Thoracic aorta (tissue), 2 donors: Measurements from ENCODE around the gene SCT. TPM values are rescaled to one million over a fixed set of nuclear protein-coding genes. Genes with fewer than 3 reads are reported as not detected.

Experiments used
- ATAC-seq: fragments of 150-250 bp; one replicate; pipeline ENCODE4 v1.8.0; 2017; ENCODE audit warnings: low read depth; ENCODE audit not compliant: insufficient number of reproducible peaks, low FRiP score
- DNase-seq: peaks from one replicate; pipeline ENCODE4 v3.0.0-alpha.2; 2020; ENCODE audit warnings: low spot score
- H3K27ac ChIP-seq, 2 donors: fragments of 200-600 bp; sonication (generic); 1 replicate in 1 of 2; 2 replicates in 1 of 2; pipeline ENCODE4 v1.5.1; 2016; ENCODE audit warnings: mild to moderate bottlenecking in 2 of 2, moderate library complexity in 2 of 2
- H3K27me3 ChIP-seq: fragments of 200-600 bp; sonication (generic); replicated peaks from 2 replicates; pipeline ENCODE4 v1.6.0; 2016; ENCODE audit warnings: mild to moderate bottlenecking; ENCODE audit not compliant: insufficient read depth
- H3K36me3 ChIP-seq: fragments of 200-600 bp; sonication (generic); one replicate; pipeline ENCODE4 v1.5.1; 2016
- H3K4me1 ChIP-seq, 2 donors: fragments of 200-600 bp; sonication (generic); 1 replicate in 1 of 2; 2 replicates in 1 of 2; pipeline versions ENCODE4 v1.5.1 to v1.6.0; 2016; ENCODE audit warnings: low read depth in 2 of 2, mild to moderate bottlenecking in 1 of 2; ENCODE audit not compliant: control insufficient read depth in 1 of 2
- H3K4me3 ChIP-seq: fragments of 200-600 bp; sonication (generic); 2 replicates; pipeline ENCODE4 v1.5.1; 2016; ENCODE audit warnings: mild to moderate bottlenecking
- H3K9me3 ChIP-seq: fragments of 200-600 bp; sonication (generic); 2 replicates; pipeline ENCODE4 v1.5.1; 2016
- CTCF ChIP-seq: fragments of 200-600 bp; sonication (generic); IDR thresholded peaks from one replicate; pipeline ENCODE4 v1.5.1; 2019; ENCODE audit warnings: antibody characterized with exemption
- total RNA-seq, 2 donors: library from RNA; depleted of rRNA; stranded (reverse); fragments of >200 nt; gene quantifications; one replicate each; pipeline versions ENCODE4 v1.1.0 to v1.2.3, GENCODE V29; 2016

Gene SCT
- total RNA-seq, 2 donors from 2014 or later = not detected

DNA sequence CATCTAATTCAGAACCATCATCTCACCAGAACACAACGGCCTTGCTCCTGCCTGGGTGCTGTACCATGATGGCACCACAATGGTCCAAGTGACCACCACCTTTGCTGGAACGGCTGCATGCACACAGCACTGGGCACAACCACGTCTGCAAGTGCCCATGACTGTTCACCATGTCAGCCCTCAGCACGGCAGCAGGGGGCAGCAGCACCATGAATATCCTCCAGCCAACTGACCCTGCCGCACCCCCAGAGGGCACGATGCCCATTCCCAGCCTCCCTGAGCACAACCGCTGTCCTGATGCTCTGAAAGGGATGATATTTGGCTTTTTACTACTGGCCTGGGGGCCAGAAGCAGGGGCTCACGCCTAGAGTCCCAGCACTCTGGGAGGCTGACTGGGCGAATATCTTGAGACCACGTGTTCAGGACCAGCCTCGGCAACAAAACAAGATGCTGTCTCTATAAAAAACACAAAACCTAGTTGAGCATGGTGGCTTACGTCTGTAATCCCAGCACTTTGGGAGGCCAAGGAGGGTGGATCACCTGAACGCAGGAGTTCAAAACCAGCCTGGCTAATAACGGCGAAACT lies 35.8 kb upstream of the SCT start:
- TF ChIP-seq CTCF = peak; percentile 71
- no peaks in the 10 kb centered on the region for H3K9me3 ChIP-seq
- H3K27me3 ChIP-seq = no peaks in the 10 kb centered on the region
- no peak overlapping the region for H3K27ac ChIP-seq
- ATAC-seq = peak; percentile 50
- peak; percentile 25 for DNase-seq
- peaks cover 25% of the 10 kb centered on the region for H3K36me3 ChIP-seq
- H3K4me1 ChIP-seq = no peaks in the 10 kb centered on the region
- no peak overlapping the region for H3K4me3 ChIP-seq

DNA sequence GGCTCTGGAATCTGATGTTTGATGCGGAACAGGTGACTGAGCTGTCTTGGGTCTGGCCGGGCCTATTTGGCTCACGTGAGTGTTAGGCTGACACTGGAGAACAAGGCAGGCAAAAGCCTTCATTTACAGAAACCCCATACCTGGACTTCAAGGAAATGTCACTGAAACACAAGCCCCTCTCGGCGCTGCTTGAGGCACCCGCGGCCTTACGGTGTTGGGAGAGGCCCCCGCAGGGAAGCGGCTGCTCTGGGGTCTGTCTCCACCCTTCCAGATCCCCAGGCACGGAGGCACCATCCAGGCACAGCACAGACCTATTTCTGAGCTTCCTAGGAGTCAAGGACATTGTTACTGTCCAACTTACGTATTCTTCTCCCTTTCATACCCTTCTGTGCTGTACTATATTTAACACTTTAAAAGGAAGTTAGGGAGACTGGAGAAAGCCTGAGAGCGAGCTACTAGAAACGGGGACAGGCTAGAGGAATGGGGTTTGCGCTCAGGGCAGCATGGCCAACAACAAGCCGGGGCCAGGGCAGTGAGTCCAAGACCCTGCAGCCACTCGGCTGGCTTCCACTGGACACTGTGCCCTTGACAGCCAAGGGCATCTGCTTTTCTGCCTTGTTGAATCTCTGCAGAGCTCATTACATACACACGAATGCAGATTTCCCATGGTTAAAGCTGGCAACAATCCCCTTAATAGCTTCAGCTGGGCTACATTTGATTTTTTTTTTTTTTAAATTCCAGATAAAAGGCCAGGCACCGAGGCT lies 33.9 kb upstream of the SCT start:
- H3K9me3 ChIP-seq = no peaks in the 10 kb centered on the region
- DNase-seq = no peak

GRCh38 chr11:660281-660680 lies 33.3 kb upstream of the SCT start:
- Histone ChIP-seq H3K4me3 (no peak overlapping the region), H3K9me3 (no peaks in the 10 kb centered on the region), H3K27me3 (no peaks in the 10 kb centered on the region), H3K27ac (no peak overlapping the region), H3K4me1 (no peaks in the 10 kb centered on the region), H3K36me3 (peaks cover 18% of the 10 kb centered on the region)
- no peak for ATAC-seq
- no peak for DNase-seq
- no peak for TF ChIP-seq CTCF

More for the DNA sequence above, 33.9 kb upstream of the SCT start:
- H3K4me3 ChIP-seq = no peak overlapping the region
- no peaks in the 10 kb centered on the region for H3K27me3 ChIP-seq
- H3K27ac ChIP-seq = no peak overlapping the region
- peaks cover 18% of the 10 kb centered on the region for H3K36me3 ChIP-seq
- H3K4me1 ChIP-seq = no peaks in the 10 kb centered on the region
- no peak for ATAC-seq
- no peak for TF ChIP-seq CTCF

DNA sequence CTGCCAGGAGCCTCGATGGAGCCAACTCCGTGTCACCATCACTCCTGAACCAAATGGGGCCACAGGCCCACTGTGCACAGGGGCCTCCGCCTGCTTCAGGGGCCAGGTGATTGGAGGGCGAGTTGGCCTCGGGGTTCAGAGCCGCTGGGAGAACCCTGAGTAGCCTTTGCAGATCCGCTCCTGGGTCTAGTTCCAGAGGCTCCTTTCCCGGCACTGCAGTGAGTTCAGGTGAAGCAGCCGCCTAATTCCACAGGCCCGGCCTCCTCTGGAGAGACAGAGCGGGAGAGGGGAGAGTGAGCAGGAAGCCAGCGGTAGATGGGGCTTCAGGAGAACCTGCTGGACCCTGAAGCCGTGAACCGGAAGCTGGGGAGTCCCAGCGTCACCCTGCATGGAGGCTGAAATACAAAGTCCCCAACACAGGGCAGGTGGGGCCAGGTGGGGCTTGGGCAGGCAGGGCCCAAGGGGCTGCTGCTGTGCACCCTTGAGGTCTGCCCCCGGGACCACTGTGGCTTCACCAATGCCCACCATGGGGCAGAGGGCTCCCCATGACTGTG lies 32.6 kb upstream of the SCT start:
- peaks cover 18% of the 10 kb centered on the region for H3K36me3 ChIP-seq
- no peak for TF ChIP-seq CTCF
- H3K4me3 ChIP-seq = no peak overlapping the region
- no peak overlapping the region for H3K27ac ChIP-seq
- ATAC-seq (no peak), DNase-seq (no peak)
- no peaks in the 10 kb centered on the region for H3K9me3 ChIP-seq
- H3K27me3 ChIP-seq = no peaks in the 10 kb centered on the region
- no peaks in the 10 kb centered on the region for H3K4me1 ChIP-seq

DNA sequence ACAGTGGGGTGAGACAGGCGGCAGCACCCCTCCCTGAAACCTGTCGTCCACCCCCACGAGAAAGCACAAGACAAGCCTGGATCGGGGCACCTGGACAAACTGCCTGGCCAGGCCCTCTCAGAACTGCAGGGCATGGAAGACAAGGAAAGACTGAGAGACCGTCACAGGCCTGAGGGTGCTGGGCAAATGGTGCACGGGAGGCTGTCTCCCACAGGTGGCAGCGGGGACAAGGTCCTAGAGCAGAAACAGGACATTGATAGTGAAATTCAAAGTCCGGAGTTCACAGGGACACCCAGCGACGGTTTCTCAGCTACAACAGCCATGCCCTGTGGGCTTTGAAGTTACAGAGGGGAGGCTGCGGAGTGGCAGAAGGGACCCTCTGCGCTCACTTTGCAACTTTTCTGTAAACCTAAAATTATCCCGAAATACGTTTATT lies 30.7 kb upstream of the SCT start:
- H3K27me3 ChIP-seq = no peaks in the 10 kb centered on the region
- H3K27ac ChIP-seq = no peak overlapping the region
- H3K9me3 ChIP-seq = no peaks in the 10 kb centered on the region
- no peak overlapping the region for H3K4me3 ChIP-seq
- H3K36me3 ChIP-seq = peaks cover 13% of the 10 kb centered on the region
- TF ChIP-seq CTCF = no peak
- ATAC-seq (no peak), DNase-seq (no peak)
- H3K4me1 ChIP-seq = no peaks in the 10 kb centered on the region
